SU-DHL-6 (cell line): ENCODE data around the gene ACOX2.

ENCODE experiments used
- H2AFZ ChIP-seq: fragments of 200-600 bp; sonication (generic); 2 replicates; pipeline ENCODE4 v1.6.1; 2014; ENCODE audit warnings: low read depth, mild to moderate bottlenecking, moderate library complexity, mixed read lengths, antibody characterized with exemption, low read length; ENCODE audit not compliant: severe bottlenecking
- H3F3A ChIP-seq: fragments of 200-600 bp; shearing (Covaris generic); 2 replicates; pipeline ENCODE4 v1.6.0; 2016; ENCODE audit warnings: antibody characterized with exemption, mild to moderate bottlenecking; ENCODE audit not compliant: insufficient read depth
- H3K27ac ChIP-seq: fragments of 200-600 bp; sonication (generic); 2 replicates; pipeline ENCODE4 v1.5.1; 2016; ENCODE audit warnings: low read depth, mild to moderate bottlenecking, low read length, moderate library complexity, mixed read lengths
- H3K27me3 ChIP-seq: fragments of 200-600 bp; sonication (generic), shearing (Covaris generic); 2 replicates; pipeline ENCODE4 v1.6.0; 2014; ENCODE audit warnings: mild to moderate bottlenecking, low read length
- H3K36me3 ChIP-seq: fragments of 200-600 bp; sonication (generic); 2 replicates; pipeline ENCODE4 v1.6.1; 2014; ENCODE audit warnings: mild to moderate bottlenecking, low read length, mixed read lengths
- H3K4me2 ChIP-seq: fragments of 300-600, 200-600 bp; shearing (Covaris generic), sonication (generic); 2 replicates; pipeline ENCODE4 v1.6.0; 2014; ENCODE audit warnings: low read length, low read depth, mild to moderate bottlenecking; ENCODE audit not compliant: poor library complexity, severe bottlenecking
- H3K4me3 ChIP-seq: fragments of 200-600 bp; sonication (generic); 2 replicates; pipeline ENCODE4 v1.5.1; 2014; ENCODE audit warnings: antibody characterized with exemption, low read length, mild to moderate bottlenecking, mixed read lengths; ENCODE audit not compliant: insufficient read depth, poor library complexity, severe bottlenecking
- H3K79me2 ChIP-seq: fragments of 200-600 bp; sonication (generic); 2 replicates; pipeline ENCODE4 v1.6.1; 2014; ENCODE audit warnings: mild to moderate bottlenecking, low read length, moderate library complexity; ENCODE audit not compliant: insufficient read depth
- H3K9ac ChIP-seq: fragments of 200-600 bp; sonication (generic); 2 replicates; pipeline ENCODE4 v1.7.0; 2014; ENCODE audit warnings: mild to moderate bottlenecking, low read length
- H3K9me2 ChIP-seq: fragments of 200-600 bp; sonication (generic); replicated peaks from 2 replicates; pipeline ENCODE4 v1.6.1; 2014; ENCODE audit warnings: low read length; ENCODE audit not compliant: insufficient read depth
- H3K9me3 ChIP-seq: fragments of 200-600 bp; sonication (generic); 2 replicates; pipeline ENCODE4 v1.6.1; 2014; ENCODE audit warnings: low read length, mixed read lengths; ENCODE audit not compliant: insufficient read depth
- H4K20me1 ChIP-seq: fragments of 200-600 bp; sonication (generic); 2 replicates; pipeline ENCODE4 v1.6.1; 2014; ENCODE audit warnings: low read depth, mild to moderate bottlenecking, antibody characterized with exemption, low read length, moderate library complexity, mixed read lengths
- EZH2phosphoT487 ChIP-seq: fragments of 200-600 bp; sonication (generic), shearing (Covaris generic); conservative IDR thresholded peaks from 2 replicates; pipeline ENCODE4 v1.6.1; 2018; ENCODE audit warnings: mild to moderate bottlenecking, antibody characterized with exemption, low read length, moderate library complexity, mixed read lengths
- TF ChIP-seq, protein P1 (sequence below): fragments of 200-600 bp; sonication (generic); IDR thresholded peaks from one replicate; pipeline ENCODE4 v1.5.1; 2017; ENCODE audit warnings: antibody characterized with exemption, mild to moderate bottlenecking, low read length, moderate library complexity; ENCODE audit not compliant: insufficient read depth, poor library complexity, severe bottlenecking

ACOX2 gene

GRCh38 chr3:58531555-58531954 is 5.4 kb downstream of the ACOX2 start:
- Histone ChIP-seq H3K9ac (no peak overlapping the region), H3F3A (no peaks in the 10 kb centered on the region), H3K9me3 (no peaks in the 10 kb centered on the region), H3K79me2 (no peaks in the 10 kb centered on the region), H3K27ac (no peak overlapping the region), H3K9me2 (no peaks in the 10 kb centered on the region), H3K4me3 (no peak overlapping the region), H4K20me1 (no peaks in the 10 kb centered on the region), H3K36me3 (no peaks in the 10 kb centered on the region), H3K4me2 (no peak overlapping the region), H3K27me3 (no peaks in the 10 kb centered on the region), H2AFZ (no peak overlapping the region)
- TF ChIP-seq, protein P1, sequence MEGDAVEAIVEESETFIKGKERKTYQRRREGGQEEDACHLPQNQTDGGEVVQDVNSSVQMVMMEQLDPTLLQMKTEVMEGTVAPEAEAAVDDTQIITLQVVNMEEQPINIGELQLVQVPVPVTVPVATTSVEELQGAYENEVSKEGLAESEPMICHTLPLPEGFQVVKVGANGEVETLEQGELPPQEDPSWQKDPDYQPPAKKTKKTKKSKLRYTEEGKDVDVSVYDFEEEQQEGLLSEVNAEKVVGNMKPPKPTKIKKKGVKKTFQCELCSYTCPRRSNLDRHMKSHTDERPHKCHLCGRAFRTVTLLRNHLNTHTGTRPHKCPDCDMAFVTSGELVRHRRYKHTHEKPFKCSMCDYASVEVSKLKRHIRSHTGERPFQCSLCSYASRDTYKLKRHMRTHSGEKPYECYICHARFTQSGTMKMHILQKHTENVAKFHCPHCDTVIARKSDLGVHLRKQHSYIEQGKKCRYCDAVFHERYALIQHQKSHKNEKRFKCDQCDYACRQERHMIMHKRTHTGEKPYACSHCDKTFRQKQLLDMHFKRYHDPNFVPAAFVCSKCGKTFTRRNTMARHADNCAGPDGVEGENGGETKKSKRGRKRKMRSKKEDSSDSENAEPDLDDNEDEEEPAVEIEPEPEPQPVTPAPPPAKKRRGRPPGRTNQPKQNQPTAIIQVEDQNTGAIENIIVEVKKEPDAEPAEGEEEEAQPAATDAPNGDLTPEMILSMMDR: no peak
- no peak for TF ChIP-seq EZH2phosphoT487

DNA sequence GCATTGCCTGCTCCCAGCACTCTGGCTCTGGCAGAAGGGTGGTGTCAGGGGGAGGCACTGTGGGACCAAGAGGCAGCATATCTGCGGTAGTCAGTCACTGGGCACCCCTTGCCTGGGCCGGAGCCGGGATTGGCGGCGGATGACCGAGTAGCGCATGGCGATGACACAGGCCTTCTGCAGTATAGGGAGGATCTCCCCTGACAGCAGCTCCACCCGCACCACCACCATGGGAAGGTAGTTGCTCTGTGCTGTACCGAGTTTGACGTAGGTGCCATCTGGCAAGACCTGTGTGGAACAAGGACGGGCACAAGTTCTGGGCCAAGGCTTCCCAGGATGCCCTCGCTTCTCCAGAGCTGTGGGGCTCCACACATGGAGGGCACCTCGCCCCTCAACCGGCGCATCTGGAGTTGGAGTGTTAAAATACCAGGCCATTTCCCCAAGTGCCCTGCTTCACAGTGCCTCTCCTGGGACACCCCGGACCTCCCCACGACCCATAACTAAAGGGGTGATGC is 6.6 kb downstream of the ACOX2 start:
- Histone ChIP-seq H3K9me3 (no peaks in the 10 kb centered on the region), H3K9me2 (no peaks in the 10 kb centered on the region), H3K79me2 (no peaks in the 10 kb centered on the region), H3K27ac (no peak overlapping the region), H3K4me2 (no peak overlapping the region), H4K20me1 (no peaks in the 10 kb centered on the region), H2AFZ (no peak overlapping the region), H3K9ac (no peak overlapping the region), H3F3A (no peaks in the 10 kb centered on the region), H3K27me3 (no peaks in the 10 kb centered on the region), H3K36me3 (no peaks in the 10 kb centered on the region), H3K4me3 (no peak overlapping the region)
- TF ChIP-seq, protein P1: no peak
- TF ChIP-seq EZH2phosphoT487: no peak

DNA sequence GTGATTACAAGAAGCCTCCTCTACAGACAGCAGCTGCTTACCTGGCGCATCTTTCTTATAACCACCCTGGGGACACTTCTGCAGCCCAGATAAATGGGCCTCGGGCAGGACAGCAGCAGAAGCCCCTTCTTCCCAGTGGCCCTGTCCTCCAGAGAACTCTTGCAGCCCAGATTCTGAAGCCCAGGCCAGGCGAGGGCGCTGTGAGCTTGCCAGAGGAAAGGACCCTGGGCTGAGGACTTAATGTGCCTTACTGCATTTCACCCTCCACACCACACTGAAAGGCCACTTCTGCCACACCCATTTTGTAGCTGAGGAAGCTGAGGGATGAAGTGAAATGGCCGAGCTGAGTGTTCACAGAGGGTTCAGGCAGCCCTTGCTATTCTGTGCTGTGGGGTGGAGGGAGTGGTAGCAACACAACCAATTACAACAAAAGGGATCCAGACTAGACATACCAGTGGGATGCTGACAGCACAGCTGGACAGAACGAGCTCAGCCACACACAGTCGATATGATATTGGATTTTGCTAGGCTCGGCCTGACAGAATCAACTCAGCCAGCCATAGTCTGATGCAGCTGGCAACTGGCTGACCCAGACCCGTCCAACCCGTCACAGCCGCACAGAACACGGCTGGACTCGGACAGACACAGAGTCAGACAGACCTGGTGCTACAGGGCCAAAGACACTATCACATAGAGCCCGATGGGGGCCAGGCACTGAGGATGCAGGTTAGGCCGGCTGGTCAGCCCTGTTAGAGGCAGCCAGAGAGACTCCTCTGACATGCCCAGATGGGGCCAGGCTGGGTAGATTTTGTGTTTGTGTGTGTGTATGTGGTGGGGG is 7.3 kb downstream of the ACOX2 start:
- H3F3A ChIP-seq: no peaks in the 10 kb centered on the region
- no peaks in the 10 kb centered on the region for H3K36me3 ChIP-seq
- no peaks in the 10 kb centered on the region for H3K79me2 ChIP-seq
- H3K27me3 ChIP-seq: no peaks in the 10 kb centered on the region
- no peak overlapping the region for H2AFZ ChIP-seq
- H3K9ac ChIP-seq: no peak overlapping the region
- H3K9me2 ChIP-seq: no peaks in the 10 kb centered on the region
- no peaks in the 10 kb centered on the region for H4K20me1 ChIP-seq
- no peak overlapping the region for H3K27ac ChIP-seq
- H3K4me3 ChIP-seq: no peak overlapping the region
- H3K4me2 ChIP-seq: no peak overlapping the region
- H3K9me3 ChIP-seq: no peaks in the 10 kb centered on the region
- no peak for TF ChIP-seq EZH2phosphoT487
- TF ChIP-seq, protein P1: peak; percentile 43
